Activated CD4-positive, alpha-beta T cell treated with anti-CD3 and anti-CD28 coated beads for 36 hours (primary cell): Measurements from ENCODE around the gene HNRNPM. TPM values are rescaled to one million over a fixed set of nuclear protein-coding genes. Genes with fewer than 3 reads are reported as not detected.

ENCODE experiments used
- ATAC-seq: fragments of 200-7000 bp; cut with Tn5 transposase; one replicate; pipeline ENCODE4 v1.10.0; 2021; ENCODE audit warnings: mild to moderate bottlenecking, moderate library complexity
- CTCF ChIA-PET: fragments of 350-600 bp; sonication (Branson Sonifier 250); formaldehyde crosslinking; loops from one replicate; lab custom pipeline; 2021; ENCODE audit warnings: antibody characterized with exemption; lab: Charles Lee
- POLR2A ChIA-PET: fragments of 350-600 bp; sonication (Branson Sonifier 250); formaldehyde crosslinking; loops from one replicate; lab custom pipeline; 2021; ENCODE audit warnings: antibody characterized with exemption, inconsistent platforms; lab: Charles Lee
- DNase-seq: peaks from one replicate; pipeline ENCODE4 v3.0.0-alpha.2; 2020
- H3K27ac Mint-ChIP-seq: one replicate; pipeline ENCODE4 v1.8.0; 2021; ENCODE audit warnings: mixed read lengths
- H3K27me3 Mint-ChIP-seq: one replicate; pipeline ENCODE4 v1.8.0; 2021; ENCODE audit warnings: mixed read lengths
- H3K36me3 Mint-ChIP-seq: one replicate; pipeline ENCODE4 v1.8.0; 2021; ENCODE audit warnings: low read depth, mixed read lengths
- H3K4me1 Mint-ChIP-seq: one replicate; pipeline ENCODE4 v1.8.0; 2021; ENCODE audit warnings: mixed read lengths
- H3K4me3 Mint-ChIP-seq: one replicate; pipeline ENCODE4 v1.8.0; 2021; ENCODE audit warnings: mild to moderate bottlenecking, moderate library complexity, mixed read lengths
- H3K9me3 Mint-ChIP-seq: one replicate; pipeline ENCODE4 v1.8.0; 2021; ENCODE audit warnings: low read depth, mixed read lengths
- intact Hi-C, 2 experiments: fragments of 100-400 bp; cut with DNase I in 1 of 2; cut with micrococcal nuclease in 1 of 2; formaldehyde crosslinking; loops; one replicate each; pipeline versions ENCODE4 v1.14.2 to v1.15.1; 2022 to 2024; cut with DNase I, micrococcal nuclease
- total RNA-seq, 2 experiments: library from RNA; stranded (reverse); gene quantifications; one replicate each; pipeline ENCODE4 v1.2.3, GENCODE V29; 2021

Gene HNRNPM
- total RNA-seq, 2 experiments from 2014 or later, result 250 to 304 TPM

DNA sequence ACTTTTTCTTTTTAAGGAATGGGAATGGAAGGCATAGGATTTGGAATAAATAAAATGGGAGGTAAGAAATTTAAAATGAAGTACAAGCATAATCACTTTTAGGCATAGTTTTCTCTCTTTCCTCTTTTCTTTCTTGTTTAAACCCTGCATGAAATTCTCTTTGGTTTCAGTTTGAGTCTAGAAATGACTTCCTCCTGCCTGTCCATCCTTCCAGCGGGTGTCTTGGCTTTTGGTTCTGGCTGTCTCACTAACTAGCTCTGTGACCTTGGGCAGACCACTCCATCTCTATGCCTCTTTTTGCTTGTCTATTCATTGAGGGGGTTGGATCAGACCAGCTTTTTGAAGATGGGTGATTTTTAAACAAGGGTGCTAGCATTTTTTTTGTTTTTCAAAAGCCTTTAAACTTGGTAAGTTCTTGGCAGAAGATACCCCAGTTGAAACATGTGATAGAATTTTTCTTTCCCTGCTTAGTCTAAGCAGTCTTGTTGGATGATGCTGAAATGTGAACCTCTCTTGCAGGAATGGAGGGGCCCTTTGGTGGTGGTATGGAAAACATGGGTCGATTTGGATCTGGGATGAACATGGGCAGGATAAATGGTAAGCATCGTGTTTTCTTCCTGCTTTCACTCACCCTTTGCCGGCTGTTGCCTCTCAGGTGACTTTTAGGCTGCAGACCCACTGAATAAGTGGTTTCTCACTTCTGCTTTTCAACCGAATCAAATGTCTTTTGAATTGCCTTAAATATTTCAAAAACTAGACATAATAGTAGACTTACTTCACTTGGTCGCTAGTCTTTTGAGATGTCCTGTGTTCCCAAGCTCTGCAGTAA, 29.1 kb downstream of the HNRNPM start:
- peaks cover 79% of the 10 kb centered on the region for H3K36me3 Mint-ChIP-seq
- intact Hi-C loops, result no loop called here
- no peaks in the 10 kb centered on the region for H3K27me3 Mint-ChIP-seq
- no peaks in the 10 kb centered on the region for H3K9me3 Mint-ChIP-seq
- no peak for DNase-seq
- H3K27ac Mint-ChIP-seq, result peak overlapping the region; percentile 63
- CTCF ChIA-PET, result interaction anchor here (0.6 to 1.8 kb wide), 3 partner anchors 10 to 33 kb away, joined by 3 to 5 read pairs (median 3); no protein-coding TSS in a partner anchor
- peaks cover 59% of the 10 kb centered on the region for H3K4me1 Mint-ChIP-seq
- POLR2A ChIA-PET, result no interaction called here
- no peak for ATAC-seq
- H3K4me3 Mint-ChIP-seq, result no peak overlapping the region

DNA sequence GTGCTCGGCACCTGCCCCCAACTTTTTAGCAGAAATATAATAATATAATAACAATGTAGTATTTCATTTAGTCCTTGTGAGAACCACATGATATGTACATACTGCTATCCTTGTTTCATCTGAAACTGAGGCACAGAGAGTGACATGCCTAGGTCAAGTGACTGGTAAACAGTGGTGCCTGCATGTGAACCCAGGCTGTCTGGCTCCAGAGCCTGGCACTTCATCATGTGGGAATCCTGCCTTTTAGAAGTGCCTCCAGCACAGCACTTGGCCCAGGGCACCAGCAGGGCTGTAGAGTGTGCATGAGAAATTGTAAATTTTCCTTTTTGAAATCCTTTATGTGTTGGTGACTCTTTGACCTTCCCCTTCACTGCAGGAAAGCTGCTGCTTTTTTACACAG, 30.2 kb downstream of the HNRNPM start:
- ChIA-PET POLR2A (no interaction called here), CTCF (no interaction called here)
- Mint-ChIP-seq H3K27me3 (no peaks in the 10 kb centered on the region), H3K36me3 (peaks cover 76% of the 10 kb centered on the region), H3K4me3 (no peak overlapping the region), H3K4me1 (peaks cover 62% of the 10 kb centered on the region), H3K9me3 (no peaks in the 10 kb centered on the region), H3K27ac (peak overlapping the region; percentile 60)
- ATAC-seq (no peak), DNase-seq (no peak)
- intact Hi-C loops, result no loop called here

DNA sequence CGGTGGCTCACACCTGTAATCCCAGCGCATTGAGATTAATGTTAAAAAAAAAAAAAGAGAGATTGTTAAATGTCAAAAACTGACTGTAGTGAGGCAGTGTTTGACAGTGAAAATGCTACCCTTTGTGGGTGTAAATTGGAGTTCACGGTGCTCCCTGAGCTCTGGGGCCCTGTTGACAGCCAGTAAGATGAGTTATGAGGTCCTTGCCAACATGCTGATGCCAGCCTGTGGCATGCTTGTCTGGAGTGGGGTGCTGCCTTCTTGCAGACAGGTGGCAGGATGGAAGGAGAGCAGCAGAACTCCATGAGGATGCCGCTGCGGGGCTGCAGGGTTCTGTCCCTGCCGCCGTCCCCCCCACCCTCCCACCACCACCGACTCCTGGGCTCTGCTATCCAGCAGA, 31.7 kb downstream of the HNRNPM start:
- intact Hi-C loops, result no loop called here
- no peak for ATAC-seq
- no peak for DNase-seq
- peak overlapping the region; percentile 67 for H3K27ac Mint-ChIP-seq
- no peaks in the 10 kb centered on the region for H3K27me3 Mint-ChIP-seq
- H3K36me3 Mint-ChIP-seq, result peaks cover 74% of the 10 kb centered on the region
- peaks cover 75% of the 10 kb centered on the region for H3K4me1 Mint-ChIP-seq
- ChIA-PET CTCF (no interaction called here), POLR2A (no interaction called here)
- no peak overlapping the region for H3K4me3 Mint-ChIP-seq
- H3K9me3 Mint-ChIP-seq, result no peaks in the 10 kb centered on the region

DNA sequence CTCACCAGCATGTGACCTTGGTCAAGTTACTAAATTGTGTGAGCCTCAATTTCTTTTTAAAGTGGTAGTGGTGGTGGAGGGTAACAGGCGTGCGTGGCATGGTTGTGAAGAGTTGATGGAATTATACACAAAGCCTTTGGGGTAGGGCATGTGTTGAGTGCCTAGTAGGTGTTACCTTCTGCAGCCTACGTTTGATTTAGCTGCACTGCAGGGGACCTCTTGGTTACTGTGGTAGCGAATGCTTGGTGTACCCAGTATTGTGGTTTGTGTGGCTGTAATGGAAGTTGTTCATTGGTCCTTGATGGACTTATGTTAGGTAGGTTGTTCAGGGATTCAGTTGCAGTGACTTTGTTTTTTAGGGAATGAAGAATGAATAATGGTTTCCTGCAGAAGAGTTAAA, 33.1 kb downstream of the HNRNPM start:
- CTCF ChIA-PET, result interaction anchor here (0.6 to 1.6 kb wide), 4 partner anchors 29 to 164 kb away, joined by 3 read pairs; partner anchors contain the start of gene MARCHF2
- H3K4me3 Mint-ChIP-seq, result peak overlapping the region; percentile 2

DNA sequence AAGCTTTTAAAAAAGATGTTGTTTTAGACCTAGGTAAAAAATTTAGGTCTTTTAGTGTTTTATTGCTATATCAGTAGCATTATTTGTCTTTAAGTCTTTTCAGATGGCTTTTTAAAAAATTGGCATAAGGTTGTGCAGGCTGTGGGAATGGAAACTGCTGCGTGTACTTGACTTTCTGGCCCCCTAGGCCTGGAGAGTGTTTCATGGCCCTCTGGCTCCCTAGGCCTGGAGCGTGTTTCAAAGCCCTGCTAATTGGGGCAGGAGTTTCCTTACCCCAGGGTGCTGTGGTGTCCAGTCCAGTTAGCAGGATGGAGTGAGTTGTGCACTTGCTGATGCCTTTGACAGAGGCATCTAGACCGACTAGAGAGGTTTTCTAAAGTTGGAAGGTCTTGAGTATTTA, 33.8 kb downstream of the HNRNPM start:
- ATAC-seq, result no peak
- H3K36me3 Mint-ChIP-seq, result peaks cover 71% of the 10 kb centered on the region
- CTCF ChIA-PET, result interaction anchor here (0.8 to 1.6 kb wide), 5 partner anchors 11 to 477 kb away, joined by 3 to 5 read pairs (median 3); partner anchors contain the start of gene MARCHF2
- intact Hi-C loops, result no loop called here
- peaks cover 77% of the 10 kb centered on the region for H3K4me1 Mint-ChIP-seq
- no peak overlapping the region for H3K4me3 Mint-ChIP-seq
- no peak for DNase-seq
- no peaks in the 10 kb centered on the region for H3K27me3 Mint-ChIP-seq
- H3K9me3 Mint-ChIP-seq, result no peaks in the 10 kb centered on the region
- POLR2A ChIA-PET, result no interaction called here
- H3K27ac Mint-ChIP-seq, result peak overlapping the region; percentile 88

More for the DNA sequence above, 33.1 kb downstream of the HNRNPM start:
- ATAC-seq (no peak), DNase-seq (no peak)
- Mint-ChIP-seq H3K27ac (peak overlapping the region; percentile 88), H3K36me3 (peaks cover 71% of the 10 kb centered on the region), H3K27me3 (no peaks in the 10 kb centered on the region), H3K9me3 (no peaks in the 10 kb centered on the region), H3K4me1 (peaks cover 79% of the 10 kb centered on the region)
- intact Hi-C loops, result no loop called here
- POLR2A ChIA-PET, result no interaction called here

DNA sequence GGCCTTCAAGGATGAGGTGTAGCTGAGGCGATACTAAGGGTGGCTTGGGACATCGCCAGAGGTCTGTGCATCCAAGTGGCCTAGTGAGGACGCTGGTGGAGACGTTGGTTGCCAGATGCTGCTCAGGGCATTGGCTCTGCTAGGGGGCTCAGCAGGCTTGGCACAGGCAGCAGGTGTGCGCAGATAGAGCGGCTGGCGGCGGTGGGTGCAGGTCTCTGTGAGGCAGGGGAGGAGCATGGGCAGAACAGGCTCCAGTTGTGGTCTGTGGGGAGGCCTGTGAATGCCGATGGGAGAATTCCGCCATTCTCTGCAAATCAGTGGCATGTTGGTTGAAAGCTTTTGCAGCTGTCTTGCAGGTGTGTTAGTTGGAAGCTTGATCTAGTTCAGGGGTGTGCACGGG, 36.4 kb downstream of the HNRNPM start:
- ChIA-PET POLR2A (interaction anchor here (0.6 kb wide), 1 partner anchor 100 kb away, joined by 6 read pairs; no protein-coding TSS in a partner anchor), CTCF (interaction anchor here (0.7 to 1.5 kb wide), 5 partner anchors 15 to 95 kb away, joined by 3 to 7 read pairs (median 3); no protein-coding TSS in a partner anchor)
- Mint-ChIP-seq H3K27ac (peak overlapping the region; percentile 89), H3K36me3 (peaks cover 69% of the 10 kb centered on the region), H3K9me3 (no peaks in the 10 kb centered on the region), H3K27me3 (no peaks in the 10 kb centered on the region), H3K4me3 (no peak overlapping the region), H3K4me1 (peaks cover 67% of the 10 kb centered on the region)
- intact Hi-C loops, result loop anchor here in 1 of 2 experiments (5.0 kb wide), 1 partner anchor 34 kb away; no protein-coding TSS in a partner anchor
- ATAC-seq, result no peak
- DNase-seq, result peak; percentile 34

DNA sequence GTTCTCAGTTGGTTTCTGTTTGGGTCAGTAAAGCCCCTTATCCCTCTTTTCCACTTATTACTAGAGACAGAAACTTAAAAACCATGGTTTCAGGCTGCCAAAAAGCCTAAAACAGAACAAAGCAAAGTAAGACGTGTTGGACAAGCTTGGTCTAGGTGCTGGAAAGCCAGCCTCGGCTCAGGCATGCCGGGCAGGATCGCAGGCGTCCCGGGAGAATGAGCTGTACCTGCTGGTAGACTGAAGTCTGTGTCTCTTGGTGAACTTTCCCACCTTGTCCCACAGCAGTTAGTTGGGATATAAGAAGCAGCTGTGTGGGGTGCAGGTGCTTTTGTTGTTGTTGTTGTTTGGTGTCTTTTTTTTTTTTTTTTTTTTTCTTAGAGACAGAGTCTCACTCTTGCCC, 36.8 kb downstream of the HNRNPM start:
- ATAC-seq (no peak), DNase-seq (no peak)
- Mint-ChIP-seq H3K27ac (peak overlapping the region; percentile 89), H3K27me3 (no peaks in the 10 kb centered on the region), H3K9me3 (no peaks in the 10 kb centered on the region), H3K4me1 (peaks cover 68% of the 10 kb centered on the region), H3K36me3 (peaks cover 71% of the 10 kb centered on the region), H3K4me3 (no peak overlapping the region)
- ChIA-PET CTCF (interaction anchor here (0.7 to 1.5 kb wide), 6 partner anchors 16 to 97 kb away, joined by 3 to 7 read pairs (median 3); no protein-coding TSS in a partner anchor), POLR2A (interaction anchor here (0.6 kb wide), 1 partner anchor 100 kb away, joined by 6 read pairs; no protein-coding TSS in a partner anchor)
- intact Hi-C loops, result loop anchor here in 1 of 2 experiments (5.0 kb wide), 1 partner anchor 34 kb away; no protein-coding TSS in a partner anchor

DNA sequence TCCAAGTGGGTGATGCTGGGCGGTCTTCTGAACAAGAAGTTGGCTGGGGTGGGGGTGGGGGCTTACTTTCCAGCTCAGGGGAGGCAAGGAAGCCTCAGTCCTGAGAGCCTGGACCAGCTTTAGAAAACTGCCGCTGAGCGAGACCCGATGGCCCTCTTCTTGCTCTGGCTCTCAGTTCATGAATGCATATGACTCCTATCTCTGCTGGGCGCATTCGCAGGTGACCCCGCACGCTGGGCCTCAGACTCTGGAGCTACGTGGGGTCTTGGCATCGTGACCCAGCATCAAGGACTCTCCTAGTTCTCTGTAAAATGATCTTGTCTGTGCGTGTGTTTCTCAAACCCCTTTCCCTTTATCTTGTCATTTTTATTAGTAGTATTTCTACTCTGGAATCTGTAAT, 37.9 kb downstream of the HNRNPM start:
- Mint-ChIP-seq H3K27me3 (no peaks in the 10 kb centered on the region), H3K4me1 (peaks cover 69% of the 10 kb centered on the region), H3K4me3 (no peak overlapping the region), H3K36me3 (peaks cover 75% of the 10 kb centered on the region), H3K9me3 (no peaks in the 10 kb centered on the region), H3K27ac (peak overlapping the region; percentile 39)
- ChIA-PET CTCF (interaction anchor here (0.9 to 1.2 kb wide), 3 partner anchors 11 to 95 kb away, joined by 4 read pairs; no protein-coding TSS in a partner anchor), POLR2A (interaction anchor here (0.7 to 0.9 kb wide), 3 partner anchors 11 to 55 kb away, joined by 3 to 4 read pairs (median 3); no protein-coding TSS in a partner anchor)
- intact Hi-C loops, result loop anchor here in 1 of 2 experiments (5.0 kb wide), 1 partner anchor 35 kb away; no protein-coding TSS in a partner anchor
- DNase-seq (no peak), ATAC-seq (no peak)

DNA sequence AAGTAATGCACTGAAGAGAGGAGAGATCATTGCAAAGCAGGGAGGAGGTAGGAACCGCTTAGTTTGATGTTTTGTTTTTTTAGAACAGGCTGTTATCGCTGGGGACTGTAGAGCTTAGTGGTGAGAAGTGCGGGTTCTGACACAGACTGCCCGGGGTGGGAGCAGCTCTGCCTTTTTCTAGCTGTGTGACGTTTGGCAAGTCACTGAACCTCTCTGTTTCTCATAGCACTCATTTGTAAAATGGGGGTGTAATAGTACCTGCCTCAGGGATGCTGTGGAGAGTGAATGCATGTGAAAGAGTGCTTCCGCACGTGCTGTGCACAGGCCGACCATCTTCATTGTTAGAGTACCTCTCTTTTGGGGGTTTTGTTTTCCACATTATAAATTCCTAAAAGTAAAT, 38.4 kb downstream of the HNRNPM start:
- ChIA-PET POLR2A (interaction anchor here (0.9 kb wide), 1 partner anchor 29 kb away, joined by 3 read pairs; no protein-coding TSS in a partner anchor), CTCF (interaction anchor here (0.9 to 1.1 kb wide), 2 partner anchors 11 to 21 kb away, joined by 4 read pairs; no protein-coding TSS in a partner anchor)
- peaks cover 74% of the 10 kb centered on the region for H3K36me3 Mint-ChIP-seq
- ATAC-seq (no peak), DNase-seq (no peak)
- no peak overlapping the region for H3K4me3 Mint-ChIP-seq
- peak overlapping the region; percentile 39 for H3K27ac Mint-ChIP-seq
- no peaks in the 10 kb centered on the region for H3K27me3 Mint-ChIP-seq
- no peaks in the 10 kb centered on the region for H3K9me3 Mint-ChIP-seq
- intact Hi-C loops, result loop anchor here in 1 of 2 experiments (5.0 kb wide), 1 partner anchor 36 kb away; no protein-coding TSS in a partner anchor
- peaks cover 69% of the 10 kb centered on the region for H3K4me1 Mint-ChIP-seq

DNA sequence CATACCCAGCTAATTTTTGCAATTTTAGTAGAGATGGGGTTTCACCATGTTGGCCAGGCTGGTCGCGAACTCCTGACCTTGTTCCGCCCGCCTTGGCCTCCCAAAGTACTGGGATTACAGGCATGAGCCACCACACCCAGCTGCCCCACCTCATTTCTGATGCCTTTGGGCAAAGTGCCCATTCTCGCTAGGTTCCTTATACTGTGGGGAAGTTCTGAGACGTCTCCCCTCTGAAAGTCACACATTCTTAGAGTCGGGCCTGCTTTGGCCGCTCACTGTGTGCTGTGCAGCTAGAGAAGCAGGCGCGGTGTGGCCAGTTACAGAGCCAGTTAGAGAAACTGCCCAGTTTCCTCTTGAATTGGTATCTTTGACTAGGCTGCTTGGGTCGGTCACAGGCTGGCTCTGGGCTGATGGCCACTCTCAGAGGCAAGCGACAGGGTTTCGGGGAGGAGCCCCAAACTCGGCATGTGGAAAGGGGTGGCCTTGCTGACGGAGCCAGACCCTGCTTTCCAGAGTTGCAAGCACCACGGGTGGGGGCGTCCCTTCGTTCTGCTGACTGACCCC, 39.6 kb downstream of the HNRNPM start:
- H3K27me3 Mint-ChIP-seq, result no peaks in the 10 kb centered on the region
- ChIA-PET CTCF (no interaction called here), POLR2A (no interaction called here)
- DNase-seq, result no peak
- H3K27ac Mint-ChIP-seq, result no peak overlapping the region
- H3K9me3 Mint-ChIP-seq, result no peaks in the 10 kb centered on the region
- intact Hi-C loops, result loop anchor here in 1 of 2 experiments (5.0 kb wide), 1 partner anchor 37 kb away; no protein-coding TSS in a partner anchor
- H3K4me1 Mint-ChIP-seq, result peaks cover 57% of the 10 kb centered on the region
- ATAC-seq, result no peak
- no peak overlapping the region for H3K4me3 Mint-ChIP-seq
- peaks cover 73% of the 10 kb centered on the region for H3K36me3 Mint-ChIP-seq
